Activated CD8-positive, alpha-beta memory T cell treated with anti-CD3 and anti-CD28 coated beads for 48 hours (primary cell): ENCODE data around the gene FBXO41.

Experiments used
- DNase-seq, 3 experiments: peaks; one replicate each; pipeline ENCODE4 v3.0.0-alpha.2; 2020; ENCODE audit warnings: low read depth in 2 of 3, low spot score in 2 of 3

FBXO41 gene

GRCh38 chr2:73250872-73251846, 33.1 kb downstream of the FBXO41 start:
- DNase-seq, result no peak

GRCh38 chr2:73249636-73250035, 34.6 kb downstream of the FBXO41 start:
- no peak for DNase-seq

- no peak for DNase-seq
These were observed 37.4 kb downstream of the FBXO41 start for GRCh38 chr2:73246850-73247249.

- no peak for DNase-seq
These were observed 39.7 kb downstream of the FBXO41 start for GRCh38 chr2:73244580-73244979.

GRCh38 chr2:73243884-73244570, 40.3 kb downstream of the FBXO41 start:
- no peak for DNase-seq

GRCh38 chr2:73239776-73240175, 44.5 kb downstream of the FBXO41 start:
- DNase-seq, result no peak

GRCh38 chr2:73238976-73239375, 45.3 kb downstream of the FBXO41 start:
- no peak for DNase-seq

GRCh38 chr2:73238149-73238548, 46.1 kb downstream of the FBXO41 start:
- no peak for DNase-seq

- DNase-seq, result no peak
These were observed 47.1 kb downstream of the FBXO41 start for GRCh38 chr2:73237168-73237567.

- DNase-seq, result no peak
These were observed 48.8 kb downstream of the FBXO41 start for GRCh38 chr2:73235315-73236028.

GRCh38 chr2:73233932-73234832, 50.1 kb downstream of the FBXO41 start, which contains the start of gene CCT7:
CCT7 (plus strand) TSS chr2:73234308; CDS start chr2:73234379, 71 bp downstream.
- DNase-seq, result peak; percentile 62 to 64 (median 63)

GRCh38 chr2:73233154-73233931, 50.9 kb downstream of the FBXO41 start, which contains the start of gene PRADC1:
PRADC1 (minus strand) TSS chr2:73233239; CDS start chr2:73233160, 79 bp downstream.
- peak; percentile 78 to 89 (median 84) for DNase-seq

- peak in 1 of 3 experiments; percentile 24 for DNase-seq
These were observed 51.7 kb downstream of the FBXO41 start for GRCh38 chr2:73232403-73233153.

- DNase-seq, result no peak
These were observed 55.6 kb downstream of the FBXO41 start for GRCh38 chr2:73228631-73229030.

- no peak for DNase-seq
These were observed 57.2 kb downstream of the FBXO41 start for GRCh38 chr2:73227086-73227485.

GRCh38 chr2:73225513-73226360, 58.5 kb downstream of the FBXO41 start:
- no peak for DNase-seq

GRCh38 chr2:73223821-73224220, 60.5 kb downstream of the FBXO41 start:
- DNase-seq, result no peak

GRCh38 chr2:73218298-73218697, 66.0 kb downstream of the FBXO41 start:
- no peak for DNase-seq
